HG03196 (cell line): ENCODE measurements around the gene KRTAP5-3.
"Not testable (repeated sequence)": the region's sequence is repeated elsewhere in the genome, so short reads cannot be mapped to it uniquely, and the experiment has no call there.

Experiments used
- ATAC-seq: cut with Tn5 transposase; IDR thresholded peaks from one replicate; pipeline ENCODE4 v1.9.1; 2021; ENCODE audit not compliant: unreplicated experiment

The KRTAP5-3 gene

GRCh38 chr11:1622086-1622485 is 13.8 kb upstream of the KRTAP5-3 start, which contains the start of gene KRTAP5-4:
TSS of gene KRTAP5-4 (minus strand) at chr11:1622138. CDS start at chr11:1622093, 45 bp downstream.
- no peak for ATAC-seq

GRCh38 chr11:1619449-1619848 is 11.2 kb upstream of the KRTAP5-3 start:
- ATAC-seq = no peak

- no peak for ATAC-seq
Observed at GRCh38 chr11:1618231-1618630, 10.0 kb upstream of the KRTAP5-3 start.

- ATAC-seq = not testable (repeated sequence)
Observed at GRCh38 chr11:1607901-1608300, 362 bp downstream of the KRTAP5-3 start.

DNA sequence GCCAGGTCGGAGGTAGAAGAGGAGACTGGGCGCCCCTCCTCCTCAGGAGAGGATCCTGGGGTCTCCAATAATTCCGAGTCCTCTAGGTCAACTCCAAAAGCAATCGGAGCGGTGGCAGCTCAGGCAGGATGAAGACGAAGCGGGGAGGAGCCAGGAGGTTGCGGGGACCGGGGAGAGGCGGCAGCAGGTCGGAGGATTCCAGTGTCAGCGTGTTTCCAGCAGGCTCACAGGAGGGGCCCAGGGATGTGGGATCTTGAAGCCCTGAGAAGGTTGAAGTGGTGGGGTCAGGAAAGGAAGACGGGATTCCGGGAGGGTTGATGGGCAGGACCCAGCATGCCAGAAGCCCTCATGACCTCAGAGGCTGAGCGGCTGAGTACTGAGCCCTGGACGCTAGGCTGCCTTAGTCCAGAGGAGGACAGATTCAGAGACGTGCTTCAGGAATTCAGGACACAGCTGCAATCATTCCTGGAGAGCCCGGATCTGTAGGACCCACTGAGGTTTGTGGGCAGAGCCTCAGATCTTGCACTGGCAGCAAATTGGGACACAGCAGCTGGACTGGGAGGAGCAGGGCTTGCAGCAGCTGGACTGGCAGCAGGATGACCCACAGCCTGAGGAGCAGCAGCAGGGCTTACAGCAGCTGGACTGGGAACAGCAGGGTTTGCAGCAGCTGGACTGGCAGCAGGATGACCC is 962 bp downstream of the KRTAP5-3 start:
- ATAC-seq = not testable (repeated sequence)

- ATAC-seq = peak; percentile 91
Observed at GRCh38 chr11:1605923-1606322, 2.3 kb downstream of the KRTAP5-3 start.

DNA sequence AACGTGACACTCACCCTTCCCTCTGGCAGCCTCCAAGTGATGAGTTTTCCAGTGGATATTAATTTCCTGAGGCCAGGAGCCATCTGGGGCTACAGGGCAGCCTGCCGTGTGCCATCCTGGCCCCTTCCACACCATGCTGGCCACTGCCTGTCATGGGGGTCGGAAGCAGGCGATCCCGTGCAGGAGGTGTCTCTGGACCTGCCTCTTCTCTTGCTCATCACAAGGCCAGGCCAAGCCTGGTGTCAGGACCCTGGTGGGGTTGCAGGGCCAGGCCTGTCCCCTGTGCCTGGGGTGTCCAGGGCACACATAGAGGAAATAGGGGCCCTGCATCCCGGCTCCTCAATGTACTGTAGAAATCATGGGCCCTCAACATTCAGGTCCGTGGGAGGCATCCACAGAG is 3.6 kb downstream of the KRTAP5-3 start:
- no peak for ATAC-seq

GRCh38 chr11:1604181-1604580 is 4.1 kb downstream of the KRTAP5-3 start:
- ATAC-seq = no peak

DNA sequence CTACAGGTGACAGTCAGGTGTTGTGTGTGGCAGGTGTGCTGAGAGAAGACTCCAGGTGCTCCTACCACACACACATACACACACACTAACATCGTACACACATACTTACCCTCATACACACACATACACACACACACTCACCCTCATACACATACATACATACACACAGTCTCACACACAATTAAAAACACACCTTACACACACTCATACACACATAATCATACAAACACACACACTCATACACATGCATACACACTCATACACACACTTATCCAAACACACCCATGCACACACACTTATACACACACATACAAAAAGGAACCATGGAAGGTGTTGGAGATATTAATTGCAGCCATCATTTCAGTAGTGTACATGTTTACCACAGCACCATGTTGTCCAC is 4.6 kb downstream of the KRTAP5-3 start:
- no peak for ATAC-seq

GRCh38 chr11:1601663-1602062 is 6.6 kb downstream of the KRTAP5-3 start:
- ATAC-seq = not testable (repeated sequence)

GRCh38 chr11:1600626-1601025 is 7.6 kb downstream of the KRTAP5-3 start:
- ATAC-seq = no peak

- no peak for ATAC-seq
Observed at GRCh38 chr11:1598816-1599215, 9.4 kb downstream of the KRTAP5-3 start.

GRCh38 chr11:1598406-1598805 is 9.9 kb downstream of the KRTAP5-3 start:
- ATAC-seq = not testable (repeated sequence)

DNA sequence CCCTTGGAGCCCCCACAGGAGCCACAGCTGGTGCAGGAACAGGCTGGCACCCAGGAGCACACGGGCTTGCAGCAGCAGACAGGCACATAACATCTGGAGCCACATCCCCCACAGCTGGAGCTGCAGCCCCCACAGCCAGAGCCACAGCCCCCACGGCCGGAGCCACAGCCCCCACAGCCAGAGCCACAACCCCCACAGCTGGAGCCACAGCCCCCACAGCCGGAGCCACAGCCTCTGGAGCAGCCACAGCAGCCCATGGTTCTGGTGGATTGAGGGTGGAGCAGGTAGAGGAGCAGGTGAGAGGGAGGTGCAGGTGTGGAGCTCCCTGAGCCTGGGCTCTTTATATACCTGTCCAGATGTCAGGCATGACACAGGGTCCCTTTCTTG is 10.3 kb downstream of the KRTAP5-3 start, which contains the start of gene KRTAP5-2:
KRTAP5-2 (minus strand) TSS at position 301 of the 387 bp plus-strand sequence; CDS start at position 257, 44 bp downstream.
- no peak for ATAC-seq

DNA sequence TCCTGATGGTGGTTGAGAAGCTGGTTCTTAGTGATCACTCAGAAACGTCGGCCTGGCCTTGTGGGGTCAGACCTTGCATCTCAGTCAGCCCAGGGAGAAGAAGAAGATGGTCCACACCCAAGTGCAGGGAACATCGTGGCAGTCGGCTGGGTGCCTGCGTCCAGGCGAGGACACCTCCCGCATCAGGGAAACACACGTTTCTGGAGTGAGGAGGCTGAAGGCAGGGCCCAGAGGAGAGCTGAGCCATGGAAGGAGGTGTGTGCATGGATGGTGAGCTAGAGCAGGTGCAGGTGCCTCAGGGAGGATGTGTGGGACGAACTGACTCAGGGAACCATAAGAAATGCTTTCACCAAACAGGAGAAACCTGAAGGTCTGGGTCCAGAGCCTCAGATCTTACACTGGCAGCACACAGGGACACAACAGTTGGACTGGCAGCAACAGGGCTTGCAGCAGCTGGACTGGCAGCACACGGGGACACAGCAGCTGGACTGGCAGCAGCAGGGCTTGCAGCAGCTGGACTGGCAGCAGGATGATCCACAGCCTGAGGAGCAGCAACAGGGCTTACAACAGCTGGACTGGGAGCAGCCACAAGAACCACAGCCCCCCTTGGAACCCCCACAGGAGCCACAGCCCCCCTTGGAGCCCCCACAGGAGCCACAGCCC is 10.8 kb downstream of the KRTAP5-3 start:
- ATAC-seq = no peak

- not testable (repeated sequence) for ATAC-seq
Observed at GRCh38 chr11:1596576-1597121, 11.6 kb downstream of the KRTAP5-3 start.

- ATAC-seq = not testable (repeated sequence)
Observed at GRCh38 chr11:1595994-1596575, 12.2 kb downstream of the KRTAP5-3 start.

DNA sequence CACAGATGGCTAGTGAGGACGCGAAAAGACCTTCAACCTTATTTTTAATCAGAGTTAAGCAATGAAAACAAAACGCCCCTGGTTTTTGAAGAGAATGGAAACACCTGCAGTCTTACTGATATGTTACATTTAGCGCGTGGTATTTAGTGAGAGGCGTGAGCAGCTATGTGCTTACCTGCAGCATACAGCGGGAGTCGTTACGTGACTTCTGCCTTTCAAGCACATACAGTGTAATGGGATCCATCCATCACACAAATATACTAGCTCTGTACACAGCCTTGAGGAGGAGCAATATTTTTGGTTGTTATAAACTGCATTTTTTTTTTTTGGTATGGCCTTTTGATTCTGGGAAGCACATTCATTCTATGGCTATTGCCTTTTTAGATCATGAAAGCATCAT is 15.6 kb downstream of the KRTAP5-3 start:
- no peak for ATAC-seq

- no peak for ATAC-seq
Observed at GRCh38 chr11:1589996-1590395, 18.3 kb downstream of the KRTAP5-3 start.

DNA sequence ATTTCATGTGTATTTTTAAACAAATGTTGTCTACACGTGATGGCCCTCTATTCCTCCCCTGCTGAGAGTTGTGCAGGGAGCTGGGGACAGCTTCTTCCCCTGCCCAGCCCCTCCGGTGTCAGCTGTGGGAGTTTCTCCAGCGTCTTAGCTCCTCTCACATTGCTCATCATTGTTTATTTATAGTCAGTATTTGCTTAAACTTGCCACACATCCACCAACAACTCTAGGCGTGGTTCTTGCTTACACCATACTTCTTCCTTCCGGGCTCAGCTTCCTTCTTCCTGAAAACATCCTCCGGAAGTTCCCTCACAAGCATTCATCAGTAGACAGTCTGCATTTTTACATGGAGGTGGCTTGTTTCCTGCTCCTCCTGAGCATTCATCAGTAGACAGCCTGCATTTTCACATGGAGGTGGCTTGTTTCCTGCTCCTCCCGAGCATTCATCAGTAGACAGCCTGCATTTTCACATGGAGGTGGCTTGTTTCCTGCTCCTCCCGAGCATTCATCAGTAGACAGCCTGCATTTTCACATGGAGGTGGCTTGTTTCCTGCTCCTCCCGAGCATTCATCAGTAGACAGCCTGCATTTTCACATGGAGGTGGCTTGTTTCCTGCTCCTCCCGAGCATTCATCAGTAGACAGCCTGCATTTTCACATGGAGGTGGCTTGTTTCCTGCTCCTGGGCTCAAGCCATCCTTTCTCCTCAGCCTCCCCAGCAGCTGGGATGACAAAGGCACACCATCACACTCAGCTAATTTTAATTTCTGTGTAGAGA is 18.9 kb downstream of the KRTAP5-3 start:
- ATAC-seq = not testable (repeated sequence)

DNA sequence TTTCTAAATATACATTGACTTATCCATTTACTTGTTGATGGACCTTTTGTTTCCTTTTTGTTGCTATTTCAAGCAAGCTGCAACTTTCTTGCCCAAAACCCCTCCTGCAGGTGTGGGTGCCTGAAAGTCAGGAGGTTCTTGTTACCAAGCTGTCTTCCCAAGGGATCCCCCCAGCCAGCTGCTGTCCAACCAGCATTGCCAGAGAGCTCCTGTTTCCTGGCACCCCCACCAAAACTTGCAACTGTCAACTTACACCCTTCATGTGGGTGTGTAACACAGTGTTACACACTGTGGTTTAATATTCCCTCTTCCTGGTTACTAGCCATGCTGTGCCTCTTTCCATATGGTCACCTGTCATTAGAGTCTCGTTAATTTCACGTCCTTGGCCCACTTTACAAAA is 21.6 kb downstream of the KRTAP5-3 start:
- ATAC-seq = no peak
